HL-60/S4 treated with retinoic acid at 250 ng/mL for 4 days and 3 days (cell line): ENCODE results near the gene FGG.

Source experiments
- in situ Hi-C: fragments of 300-500 bp; cut with MboI; formaldehyde crosslinking; loops from 2 replicates; pipeline ENCODE4 v1.7.0; 2022; ENCODE audit warnings: low sequenced_read_pairs

FGG gene

DNA sequence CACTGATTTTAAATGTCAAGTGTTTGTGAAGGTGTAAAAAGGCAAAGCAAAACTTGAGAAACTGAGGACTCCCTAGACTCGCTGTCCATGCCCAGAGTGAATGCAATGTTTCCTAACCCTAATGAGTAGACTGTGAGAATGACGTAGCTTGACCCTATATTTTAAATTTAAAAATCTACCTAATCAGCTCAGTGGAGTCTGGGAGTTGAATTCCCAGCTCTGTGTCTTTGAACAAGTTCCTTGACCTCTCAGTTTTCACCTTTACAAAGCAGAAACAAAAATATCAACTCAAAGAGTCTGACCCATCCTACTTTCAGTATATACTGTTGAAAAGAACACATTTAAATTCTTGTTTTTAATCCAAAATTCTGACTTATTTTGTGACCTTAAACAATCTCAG lies 24.3 kb downstream of the FGG start:
- in situ Hi-C loops, result no loop called here

DNA sequence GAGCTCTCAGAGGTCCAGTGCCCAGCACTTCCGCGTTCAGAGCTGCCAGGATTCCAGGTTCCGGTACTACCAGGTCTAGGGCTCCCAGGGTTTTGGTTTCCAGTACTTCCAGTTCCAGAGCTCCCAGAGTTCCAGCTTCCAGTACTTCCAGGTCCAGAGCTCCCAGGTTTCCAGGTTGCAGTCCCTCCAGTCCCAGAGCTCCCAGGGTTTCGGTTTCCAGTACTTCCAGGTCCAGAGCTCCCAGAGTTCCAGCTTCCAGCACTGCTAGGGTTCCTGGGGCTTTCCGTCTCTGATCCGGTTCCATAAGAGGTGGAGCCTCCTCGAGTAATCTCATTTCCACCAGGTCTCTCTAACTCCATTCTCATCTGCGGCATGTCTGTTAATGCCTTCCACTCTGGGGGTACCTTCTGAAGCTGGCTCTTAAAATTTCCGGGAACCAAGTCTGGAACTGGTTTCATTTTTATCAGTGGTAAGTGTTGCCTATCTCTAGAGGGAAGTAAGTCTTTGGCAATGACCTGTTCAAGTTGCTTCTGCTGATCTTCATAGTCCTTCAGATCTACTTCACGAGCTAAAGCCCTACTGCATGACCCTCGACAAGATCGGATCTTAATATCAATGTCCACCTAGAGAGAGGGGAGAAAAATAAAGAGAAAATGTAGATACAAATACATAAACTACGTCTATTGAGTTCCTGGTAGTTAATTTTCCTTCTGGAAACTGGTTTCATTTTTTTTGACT lies 26.0 kb downstream of the FGG start:
- in situ Hi-C loops, result no loop called here

DNA sequence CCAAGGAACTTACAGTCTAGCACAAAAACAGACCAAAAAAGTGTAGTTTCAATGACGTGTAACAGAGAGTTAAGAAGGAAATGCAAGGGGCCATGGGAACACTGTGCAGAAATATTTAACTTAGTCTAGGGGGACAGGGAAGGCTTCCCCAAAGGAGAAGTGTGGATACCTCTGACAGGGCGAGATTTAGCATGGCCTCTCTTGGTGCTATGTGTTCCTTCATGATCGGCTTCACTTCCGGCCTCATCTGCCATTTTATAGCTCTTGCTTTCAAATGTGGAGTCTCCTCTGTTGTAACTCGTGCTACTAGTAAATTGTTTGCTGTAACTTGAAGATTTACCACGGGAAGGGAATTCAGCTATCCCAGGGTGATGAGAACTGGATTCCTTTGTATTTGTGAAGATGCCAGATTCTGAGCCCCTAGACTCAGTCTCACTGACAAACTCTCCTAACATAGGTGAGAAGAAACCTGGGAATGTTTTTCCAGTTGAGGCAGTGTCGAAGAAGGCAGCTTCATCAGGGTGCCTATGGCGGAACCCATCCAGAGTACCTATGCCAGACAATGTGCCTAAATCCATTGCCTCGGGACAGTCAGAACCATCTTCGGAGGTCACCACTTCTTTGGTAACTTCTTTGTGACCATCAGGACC lies 27.0 kb downstream of the FGG start:
- in situ Hi-C loops, result no loop called here

- in situ Hi-C loops, result no loop called here
These were observed 28.2 kb downstream of the FGG start for GRCh38 chr4:154584259-154584658.

DNA sequence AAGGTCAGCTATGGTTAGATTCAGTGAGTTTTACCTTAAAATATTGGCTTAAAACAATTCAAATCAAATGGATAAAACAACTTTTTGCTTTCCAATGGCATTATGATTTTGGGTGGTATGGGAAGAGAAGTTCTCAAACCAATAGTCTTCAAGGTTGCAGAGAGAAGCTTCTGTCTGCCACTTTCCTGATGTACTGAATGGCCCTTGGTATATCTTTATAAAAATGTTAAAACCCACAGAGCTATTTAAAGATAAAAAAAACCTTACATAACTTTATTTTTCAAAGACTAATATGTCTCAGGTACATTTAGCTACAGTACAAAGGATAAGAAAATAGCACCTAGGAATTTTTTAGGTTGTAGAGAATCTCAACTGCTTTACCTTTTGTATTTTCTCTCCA lies 28.8 kb downstream of the FGG start:
- in situ Hi-C loops, result no loop called here

DNA sequence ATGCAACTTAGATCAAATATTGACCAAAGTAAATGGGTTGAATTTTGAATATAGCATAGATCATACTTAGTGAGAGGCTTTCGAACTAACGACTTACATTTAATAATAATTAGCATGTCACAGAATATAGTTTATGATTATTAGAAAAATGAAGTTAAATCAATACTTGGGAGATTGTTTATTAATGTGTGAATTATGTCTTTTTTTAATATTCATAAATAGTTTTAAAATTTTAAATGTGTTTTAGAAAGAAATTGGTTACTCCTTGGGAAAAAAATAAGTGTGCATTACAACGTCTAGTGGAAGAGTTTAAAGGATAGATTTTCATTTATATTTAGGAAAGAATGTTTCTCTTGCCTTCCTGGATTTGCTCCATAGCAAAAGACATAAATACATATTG lies 29.2 kb downstream of the FGG start:
- in situ Hi-C loops, result no loop called here

- in situ Hi-C loops, result no loop called here
These were observed 29.7 kb downstream of the FGG start for GRCh38 chr4:154582723-154583122.

- in situ Hi-C loops, result no loop called here
These were observed 32.5 kb downstream of the FGG start for GRCh38 chr4:154579927-154580326.

DNA sequence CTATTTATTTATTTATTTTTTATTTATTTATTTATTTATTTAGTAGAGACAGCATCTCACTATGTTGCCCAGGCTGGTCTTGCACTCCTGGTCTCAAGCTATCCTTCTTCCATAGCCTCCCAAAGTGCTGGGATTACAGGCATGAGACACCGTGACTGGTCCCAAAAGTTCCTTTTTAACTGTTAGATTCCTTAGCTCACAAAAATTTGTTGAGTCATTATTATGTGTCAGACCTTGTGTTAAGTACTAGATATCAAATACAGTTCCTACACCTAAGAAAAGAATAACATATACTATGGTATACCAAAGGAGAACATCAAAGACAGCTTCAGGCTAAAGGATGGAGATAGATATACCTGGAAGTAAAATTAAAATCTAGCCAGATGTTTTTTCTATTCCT lies 33.5 kb downstream of the FGG start:
- in situ Hi-C loops, result no loop called here

DNA sequence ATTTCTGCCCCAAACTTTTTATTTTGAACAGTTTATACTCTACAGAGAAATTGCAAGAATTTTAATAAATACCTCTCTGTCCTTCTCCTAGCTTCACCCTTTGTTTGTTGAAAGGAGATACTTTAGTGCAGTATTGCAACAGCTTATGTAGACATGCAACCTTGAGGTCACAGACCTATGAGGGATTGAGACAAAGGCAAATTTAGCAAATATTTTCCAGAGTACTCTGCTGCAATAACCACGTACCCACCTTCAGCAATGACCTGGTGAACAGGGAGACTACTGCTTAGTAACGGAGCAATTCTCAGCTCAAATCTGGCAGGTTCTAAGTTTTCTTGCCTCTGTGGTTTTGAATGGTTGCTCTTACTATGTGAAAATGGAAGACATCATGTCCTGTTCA lies 35.1 kb downstream of the FGG start:
- in situ Hi-C loops, result no loop called here

DNA sequence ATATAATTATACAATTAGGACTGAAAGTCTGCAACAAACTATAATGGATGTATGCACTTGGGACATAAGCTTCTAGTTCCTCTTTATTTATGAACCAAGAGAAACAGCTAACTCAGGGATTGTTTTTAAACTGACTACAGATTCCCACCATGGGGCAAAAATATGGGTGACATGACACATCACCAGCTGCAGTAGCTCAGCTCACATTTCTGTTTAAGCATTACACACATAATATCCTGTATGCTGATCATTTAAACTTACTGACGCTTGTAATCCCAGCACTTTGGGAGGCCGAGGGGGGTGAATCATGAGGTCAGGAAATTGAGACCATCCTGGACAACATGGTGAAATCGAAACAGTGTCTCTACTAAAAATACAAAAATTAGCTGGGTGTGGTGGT lies 38.1 kb downstream of the FGG start:
- in situ Hi-C loops, result no loop called here

DNA sequence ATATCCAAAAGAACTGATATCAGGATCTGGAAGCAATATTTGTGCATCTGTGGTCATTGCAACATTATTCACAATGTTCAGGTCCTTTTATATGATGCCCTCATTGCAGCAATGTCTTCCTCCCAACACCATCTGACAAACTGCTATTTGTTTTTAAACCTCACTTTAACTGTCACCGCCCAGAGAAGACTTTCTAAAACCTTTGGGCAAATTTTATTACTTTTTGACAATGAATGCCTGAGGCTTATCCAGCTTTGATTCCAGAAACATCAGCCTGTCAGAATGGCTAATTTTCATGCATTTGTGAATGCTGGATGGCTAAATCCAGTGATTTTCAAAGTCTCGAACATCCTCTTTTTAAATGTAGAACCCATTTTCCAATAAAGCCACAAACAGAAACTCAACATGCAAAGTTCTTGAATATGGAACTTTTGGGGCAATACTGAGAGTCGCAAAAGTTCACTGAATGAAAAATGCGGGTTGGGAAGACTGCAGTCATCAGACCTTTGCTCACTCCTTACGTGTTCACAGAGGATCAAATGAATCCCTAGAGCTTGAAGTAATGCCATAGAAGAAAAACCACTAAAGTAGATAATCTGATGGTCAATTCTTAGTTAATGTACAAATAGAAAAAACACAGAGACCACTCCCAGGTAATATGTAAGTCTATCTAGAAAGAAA lies 39.1 kb downstream of the FGG start:
- in situ Hi-C loops, result no loop called here

- in situ Hi-C loops, result no loop called here
These were observed 42.9 kb downstream of the FGG start for GRCh38 chr4:154569584-154569983.

- in situ Hi-C loops, result no loop called here
These were observed 43.4 kb downstream of the FGG start for GRCh38 chr4:154569028-154569427.

- in situ Hi-C loops, result no loop called here
These were observed 45.7 kb downstream of the FGG start for GRCh38 chr4:154566639-154567204.

GRCh38 chr4:154565704-154566103 lies 46.8 kb downstream of the FGG start:
- in situ Hi-C loops, result no loop called here

DNA sequence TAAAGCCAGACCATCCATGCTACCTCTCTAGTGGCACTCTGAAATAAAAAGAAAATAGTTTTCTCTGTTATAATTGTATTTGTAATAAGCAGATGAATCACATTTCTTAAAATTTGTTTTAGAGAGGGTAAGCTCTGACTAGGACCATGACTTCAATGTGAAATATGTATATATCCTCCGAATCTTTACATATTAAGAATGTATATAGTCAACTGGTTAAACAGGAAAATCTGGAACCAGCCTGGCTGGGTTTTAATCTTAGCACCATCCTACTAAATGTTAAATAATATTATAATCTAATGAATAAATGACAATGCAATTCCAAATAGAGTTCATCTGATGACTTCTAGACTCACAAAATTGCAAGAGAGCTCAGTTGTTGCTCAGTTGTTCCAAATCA lies 48.1 kb downstream of the FGG start:
- in situ Hi-C loops, result no loop called here

DNA sequence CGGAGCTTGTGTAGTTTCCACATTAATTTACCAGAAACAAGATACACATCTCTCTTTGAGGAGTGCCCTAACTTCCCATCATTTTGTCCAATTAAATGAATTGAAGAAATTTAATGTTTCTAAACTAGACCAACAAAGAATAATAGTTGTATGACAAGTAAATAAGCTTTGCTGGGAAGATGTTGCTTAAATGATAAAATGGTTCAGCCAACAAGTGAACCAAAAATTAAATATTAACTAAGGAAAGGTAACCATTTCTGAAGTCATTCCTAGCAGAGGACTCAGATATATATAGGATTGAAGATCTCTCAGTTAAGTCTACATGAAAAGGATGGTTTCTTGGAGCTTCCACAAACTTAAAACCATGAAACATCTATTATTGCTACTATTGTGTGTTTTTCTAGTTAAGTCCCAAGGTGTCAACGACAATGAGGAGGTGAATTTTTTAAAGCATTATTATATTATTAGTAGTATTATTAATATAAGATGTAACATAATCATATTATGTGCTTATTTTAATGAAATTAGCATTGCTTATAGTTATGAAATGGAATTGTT lies 49.7 kb downstream of the FGG start, which contains the start of gene FGB:
Gene FGB (plus strand): TSS at position 315 of the 558 bp plus-strand sequence. CDS start 8 bp downstream, at position 323.
- in situ Hi-C loops, result no loop called here

- in situ Hi-C loops, result no loop called here
These were observed 51.6 kb downstream of the FGG start for GRCh38 chr4:154560824-154561231.

DNA sequence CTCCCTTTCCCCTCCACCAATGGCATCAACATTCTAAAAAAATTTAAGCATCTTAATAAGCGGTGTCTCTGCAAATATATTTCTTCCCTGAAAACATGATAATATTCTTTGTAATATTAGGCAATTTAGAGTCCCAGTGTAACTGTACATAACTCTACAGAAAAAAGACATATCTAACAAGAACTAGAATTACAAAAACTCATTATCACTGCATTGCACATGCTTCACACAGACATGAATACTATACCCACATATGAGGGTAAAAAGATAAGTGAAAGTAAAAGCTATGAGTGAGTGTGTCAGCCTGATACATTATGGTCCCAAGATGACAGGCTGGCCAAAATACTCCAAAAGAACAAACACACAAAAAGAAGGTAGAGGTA lies 52.0 kb downstream of the FGG start:
- in situ Hi-C loops, result no loop called here
